Naive thymus-derived CD4-positive, alpha-beta T cell (primary cell): Measurements from ENCODE around the gene EXOC2. TPM values are rescaled to one million over a fixed set of nuclear protein-coding genes. Genes with fewer than 3 reads are reported as not detected.

Experiments used
- ATAC-seq: fragments of 150-1000 bp; cut with Tn5 transposase; 2 replicates; pipeline ENCODE4 v1.10.0; 2021; ENCODE audit warnings: mild to moderate bottlenecking, moderate library complexity
- CTCF ChIA-PET: fragments of 350-600 bp; sonication (Branson Sonifier 250); formaldehyde crosslinking; loops from one replicate; lab custom pipeline; 2021; ENCODE audit warnings: antibody characterized with exemption; lab: Charles Lee
- POLR2A ChIA-PET: fragments of 350-600 bp; sonication (Branson Sonifier 250); formaldehyde crosslinking; loops from one replicate; lab custom pipeline; 2021; ENCODE audit warnings: antibody characterized with exemption, inconsistent platforms; lab: Charles Lee
- DNase-seq, 9 donors: peaks; one replicate each; pipeline versions ENCODE4 v3.0.0 to v3.0.0-alpha.2; 2020 to 2022; ENCODE audit warnings: mixed read lengths in 1 of 9
- H3K27ac ChIP-seq: one replicate; pipeline ENCODE4 v1.7.0; 2013; ENCODE audit warnings: mild to moderate bottlenecking, low read depth, low read length, moderate library complexity
- H3K27me3 ChIP-seq, 2 donors: one replicate each; pipeline ENCODE4 v1.7.0; 2013; ENCODE audit warnings: low read length in 2 of 2, mild to moderate bottlenecking in 2 of 2, moderate library complexity in 2 of 2; ENCODE audit not compliant: control insufficient read depth in 2 of 2, insufficient read depth in 2 of 2
- H3K36me3 ChIP-seq, 3 experiments: 1 replicate in 2 of 3; 2 replicates in 1 of 3; pipeline ENCODE4 v1.7.0; 2013; ENCODE audit warnings: low read length in 3 of 3, mild to moderate bottlenecking in 3 of 3, moderate library complexity in 1 of 3; ENCODE audit not compliant: insufficient read depth in 3 of 3, control insufficient read depth in 2 of 3
- H3K4me1 ChIP-seq, 2 donors: one replicate each; pipeline ENCODE4 v1.7.0; 2013; ENCODE audit warnings: low read length in 2 of 2, mild to moderate bottlenecking in 2 of 2, moderate library complexity in 1 of 2; ENCODE audit not compliant: control insufficient read depth in 2 of 2, insufficient read depth in 2 of 2
- H3K4me3 ChIP-seq: 2 replicates; pipeline ENCODE4 v1.7.0; 2013; ENCODE audit warnings: mild to moderate bottlenecking, low read length
- H3K9me3 ChIP-seq, 3 experiments: 1 replicate in 2 of 3; 2 replicates in 1 of 3; pipeline ENCODE4 v1.7.0; 2013; ENCODE audit warnings: low read length in 3 of 3; ENCODE audit not compliant: control insufficient read depth in 2 of 3
- H3K27ac Mint-ChIP-seq, 9 donors: one replicate each; pipeline ENCODE4 v1.8.0; 2020 to 2022; ENCODE audit warnings: mixed read lengths in 9 of 9, mild to moderate bottlenecking in 8 of 9, moderate library complexity in 5 of 9, inconsistent platforms in 2 of 9
- H3K27me3 Mint-ChIP-seq, 5 donors: one replicate each; pipeline ENCODE4 v1.8.0; 2021 to 2022; ENCODE audit warnings: mixed read lengths in 5 of 5, mild to moderate bottlenecking in 1 of 5
- H3K36me3 Mint-ChIP-seq, 5 donors: one replicate each; pipeline ENCODE4 v1.8.0; 2020 to 2022; ENCODE audit warnings: mixed read lengths in 5 of 5, mild to moderate bottlenecking in 3 of 5, inconsistent platforms in 1 of 5
- H3K4me1 Mint-ChIP-seq, 7 donors: one replicate each; pipeline ENCODE4 v1.8.0; 2020 to 2022; ENCODE audit warnings: mixed read lengths in 7 of 7, mild to moderate bottlenecking in 3 of 7, inconsistent platforms in 1 of 7
- H3K4me3 Mint-ChIP-seq, 10 donors: one replicate each; pipeline ENCODE4 v1.8.0; 2020 to 2022; ENCODE audit warnings: mild to moderate bottlenecking in 10 of 10, mixed read lengths in 10 of 10, moderate library complexity in 6 of 10, inconsistent platforms in 2 of 10
- H3K9me3 Mint-ChIP-seq, 11 donors: one replicate each; pipeline ENCODE4 v1.8.0; 2020 to 2022; ENCODE audit warnings: mixed read lengths in 11 of 11, mild to moderate bottlenecking in 4 of 11, inconsistent platforms in 1 of 11, moderate library complexity in 1 of 11
- intact Hi-C, 2 donors: fragments of 100-400 bp; cut with micrococcal nuclease; formaldehyde crosslinking; loops; one replicate each; pipeline ENCODE4 v1.15.1; 2023
- polyA plus RNA-seq, 2 donors: library from polyadenylated mRNA; unstranded; fragments of 300-500 nt; fragmentation: Illumina TruSeq; gene quantifications; one replicate each; pipeline ENCODE4 v1.2.3, GENCODE V29; 2021
- total RNA-seq, 6 experiments: library from RNA in 5 of 6; stranded (reverse) in 5 of 6; gene quantifications; 1 replicate in 5 of 6; 2 replicates in 1 of 6; pipeline ENCODE4 v1.2.3 and lab custom pipeline; 2021 to 2026

Gene EXOC2
- total and polyA plus RNA-seq, 7 experiments from 2014 or later = 26.7 to 45.4 (median 38.8) TPM

GRCh38 chr6:706146-706545 is 13.2 kb upstream of the EXOC2 start:
- H3K4me1 Mint-ChIP-seq = peaks cover 8 to 31% (median 15%) of the 10 kb centered on the region in 7 donors
- peaks cover 0 to 3% of the 10 kb centered on the region in 2 donors for H3K4me1 ChIP-seq
- H3K27me3 Mint-ChIP-seq = peaks cover 0 to 21% (median 11%) of the 10 kb centered on the region in 5 donors
- ChIA-PET CTCF (no interaction called here), POLR2A (no interaction called here)
- intact Hi-C loops = no loop called here
- no peak for DNase-seq
- H3K27ac Mint-ChIP-seq = no peak overlapping the region
- H3K27me3 ChIP-seq = no peaks in the 10 kb centered on the region
- ATAC-seq = no peak
- H3K27ac ChIP-seq = no peak overlapping the region
- H3K9me3 ChIP-seq = no peaks in the 10 kb centered on the region
- H3K36me3 Mint-ChIP-seq = peaks cover 0 to 2% (median 0%) of the 10 kb centered on the region in 5 donors
- H3K9me3 Mint-ChIP-seq = peaks cover 0 to 1% (median 0%) of the 10 kb centered on the region in 11 donors
- H3K4me3 ChIP-seq = no peak overlapping the region
- H3K36me3 ChIP-seq = no peaks in the 10 kb centered on the region
- H3K4me3 Mint-ChIP-seq = no peak overlapping the region

DNA sequence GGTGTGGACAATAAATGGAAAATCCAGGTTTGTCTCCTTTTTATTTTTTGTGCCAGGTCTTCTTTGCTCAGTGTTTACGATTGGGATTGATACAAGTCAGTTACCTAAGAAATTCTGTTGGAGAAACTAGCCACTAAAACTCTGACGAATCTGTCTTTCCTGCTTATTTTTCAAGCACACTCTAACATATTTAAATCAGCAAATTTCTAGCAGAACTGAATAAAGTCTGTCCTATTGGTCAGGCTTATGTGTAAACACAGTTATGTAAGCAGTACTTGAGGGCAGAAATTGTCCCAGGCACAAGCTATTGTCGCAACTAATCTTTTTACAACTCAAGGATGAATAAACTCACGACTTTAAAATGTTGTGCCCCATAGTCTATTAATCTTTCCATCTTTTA is 12.1 kb upstream of the EXOC2 start:
- Mint-ChIP-seq H3K27me3 (peaks cover 0 to 24% (median 11%) of the 10 kb centered on the region in 5 donors), H3K36me3 (peaks cover 0 to 2% (median 0%) of the 10 kb centered on the region in 5 donors), H3K4me3 (no peak overlapping the region), H3K4me1 (peaks cover 2 to 25% (median 6%) of the 10 kb centered on the region in 7 donors), H3K9me3 (peaks cover 0 to 1% (median 0%) of the 10 kb centered on the region in 11 donors), H3K27ac (no peak overlapping the region)
- Histone ChIP-seq H3K9me3 (no peaks in the 10 kb centered on the region), H3K36me3 (no peaks in the 10 kb centered on the region), H3K4me3 (no peak overlapping the region), H3K27ac (no peak overlapping the region), H3K4me1 (peaks cover 0 to 3% of the 10 kb centered on the region in 2 donors), H3K27me3 (no peaks in the 10 kb centered on the region)
- ATAC-seq (no peak), DNase-seq (no peak)
- POLR2A ChIA-PET = no interaction called here
- CTCF ChIA-PET = no interaction called here
- intact Hi-C loops = no loop called here

- no peak for ATAC-seq
- Mint-ChIP-seq H3K36me3 (peaks cover 0 to 2% (median 0%) of the 10 kb centered on the region in 5 donors), H3K27ac (no peak overlapping the region), H3K9me3 (peaks cover 0 to 1% (median 0%) of the 10 kb centered on the region in 11 donors), H3K27me3 (peaks cover 0 to 24% (median 11%) of the 10 kb centered on the region in 5 donors), H3K4me3 (no peak overlapping the region), H3K4me1 (peaks cover 0 to 19% (median 0%) of the 10 kb centered on the region in 7 donors)
- no peaks in the 10 kb centered on the region for H3K36me3 ChIP-seq
- ChIA-PET CTCF (no interaction called here), POLR2A (interaction anchor here (0.7 to 1.2 kb wide), 2 partner anchors 11 to 12 kb away, joined by 3 read pairs; no protein-coding TSS in a partner anchor)
- H3K27ac ChIP-seq = no peak overlapping the region
- intact Hi-C loops = no loop called here
- H3K9me3 ChIP-seq = no peaks in the 10 kb centered on the region
- H3K4me3 ChIP-seq = no peak overlapping the region
- no peaks in the 10 kb centered on the region for H3K27me3 ChIP-seq
- H3K4me1 ChIP-seq = no peaks in the 10 kb centered on the region
- DNase-seq = no peak
Observed at GRCh38 chr6:704046-704445, 11.1 kb upstream of the EXOC2 start.

DNA sequence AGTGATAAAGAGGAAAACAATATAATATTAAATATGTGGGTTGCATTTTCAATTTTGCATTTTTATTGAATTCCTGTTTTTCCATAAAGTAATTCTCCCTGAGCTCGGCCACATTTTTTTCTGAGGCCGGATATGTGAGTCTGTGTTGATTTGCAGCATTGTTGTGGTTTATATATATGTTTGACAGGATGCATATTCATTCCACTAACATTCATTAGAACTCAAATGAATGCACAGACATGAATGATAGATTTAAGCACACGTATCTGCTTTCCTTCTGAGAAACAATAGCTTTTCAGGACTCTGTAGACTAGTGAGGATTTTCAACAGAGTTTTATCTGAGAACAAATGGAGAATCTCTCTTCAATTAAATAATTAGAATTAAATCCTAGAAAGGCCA is 10.6 kb upstream of the EXOC2 start:
- H3K27me3 Mint-ChIP-seq = peaks cover 0 to 24% (median 11%) of the 10 kb centered on the region in 5 donors
- Histone ChIP-seq H3K27me3 (no peaks in the 10 kb centered on the region), H3K4me3 (no peak overlapping the region), H3K36me3 (no peaks in the 10 kb centered on the region), H3K4me1 (no peaks in the 10 kb centered on the region), H3K9me3 (no peaks in the 10 kb centered on the region), H3K27ac (no peak overlapping the region)
- peaks cover 0 to 1% (median 0%) of the 10 kb centered on the region in 11 donors for H3K9me3 Mint-ChIP-seq
- ChIA-PET POLR2A (interaction anchor here (0.7 to 1.2 kb wide), 2 partner anchors 10 to 12 kb away, joined by 3 read pairs; no protein-coding TSS in a partner anchor), CTCF (no interaction called here)
- H3K4me1 Mint-ChIP-seq = peaks cover 0 to 16% (median 0%) of the 10 kb centered on the region in 7 donors
- no peak overlapping the region for H3K4me3 Mint-ChIP-seq
- no peak overlapping the region for H3K27ac Mint-ChIP-seq
- intact Hi-C loops = no loop called here
- DNase-seq (no peak), ATAC-seq (no peak)
- H3K36me3 Mint-ChIP-seq = peaks cover 0 to 2% (median 0%) of the 10 kb centered on the region in 5 donors

GRCh38 chr6:701700-702479 is 9.0 kb upstream of the EXOC2 start:
- peaks cover 0 to 18% (median 3%) of the 10 kb centered on the region in 5 donors for H3K27me3 Mint-ChIP-seq
- no peaks in the 10 kb centered on the region for H3K4me1 ChIP-seq
- DNase-seq (no peak), ATAC-seq (no peak)
- no peak overlapping the region for H3K4me3 ChIP-seq
- H3K36me3 Mint-ChIP-seq = peaks cover 0 to 2% (median 0%) of the 10 kb centered on the region in 5 donors
- peaks cover 0 to 11% (median 0%) of the 10 kb centered on the region in 7 donors for H3K4me1 Mint-ChIP-seq
- no peaks in the 10 kb centered on the region for H3K9me3 Mint-ChIP-seq
- H3K27me3 ChIP-seq = no peaks in the 10 kb centered on the region
- H3K4me3 Mint-ChIP-seq = no peak overlapping the region
- ChIA-PET CTCF (no interaction called here), POLR2A (interaction anchor here (1.2 kb wide), 1 partner anchor 9 kb away, joined by 4 read pairs; no protein-coding TSS in a partner anchor)
- no peak overlapping the region for H3K27ac ChIP-seq
- intact Hi-C loops = no loop called here
- H3K27ac Mint-ChIP-seq = no peak overlapping the region
- no peaks in the 10 kb centered on the region for H3K9me3 ChIP-seq
- no peaks in the 10 kb centered on the region for H3K36me3 ChIP-seq

GRCh38 chr6:701215-701614 is 8.3 kb upstream of the EXOC2 start:
- Histone ChIP-seq H3K9me3 (no peaks in the 10 kb centered on the region), H3K36me3 (no peaks in the 10 kb centered on the region), H3K4me1 (no peaks in the 10 kb centered on the region), H3K27ac (no peak overlapping the region), H3K4me3 (no peak overlapping the region), H3K27me3 (no peaks in the 10 kb centered on the region)
- H3K27me3 Mint-ChIP-seq = peaks cover 0 to 18% (median 0%) of the 10 kb centered on the region in 5 donors
- peaks cover 0 to 11% (median 0%) of the 10 kb centered on the region in 7 donors for H3K4me1 Mint-ChIP-seq
- no peaks in the 10 kb centered on the region for H3K9me3 Mint-ChIP-seq
- ATAC-seq = no peak
- no peak overlapping the region for H3K27ac Mint-ChIP-seq
- intact Hi-C loops = no loop called here
- ChIA-PET CTCF (no interaction called here), POLR2A (interaction anchor here (1.2 kb wide), 1 partner anchor 10 kb away, joined by 4 read pairs; no protein-coding TSS in a partner anchor)
- no peak for DNase-seq
- H3K36me3 Mint-ChIP-seq = peaks cover 0 to 2% (median 0%) of the 10 kb centered on the region in 5 donors
- H3K4me3 Mint-ChIP-seq = no peak overlapping the region
